ENCODE results near the gene DPP10.

Gene DPP10

DNA sequence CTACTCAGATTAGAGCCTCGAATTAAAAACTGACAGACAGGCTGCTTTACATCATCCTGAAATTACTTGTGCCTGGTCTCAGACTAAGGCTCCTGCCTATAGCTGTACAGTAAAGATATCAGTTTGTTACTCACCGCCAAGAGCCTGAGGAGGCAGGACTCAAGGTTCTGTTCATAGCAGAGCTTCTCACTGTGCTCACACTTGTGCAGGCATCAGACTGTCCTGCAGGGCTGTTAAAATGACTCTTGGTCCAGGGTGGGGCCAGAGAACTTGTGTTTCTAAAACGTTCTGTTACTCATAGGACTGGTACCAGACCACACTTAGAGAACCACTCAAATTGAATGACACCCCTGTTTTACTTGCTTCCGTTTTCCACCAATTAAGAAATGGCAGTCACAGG, 310.0 kb downstream of the DPP10 start:
- H3K4me3 ChIP-seq (ENCODE audit: low read depth, low read length) = no peak overlapping the region
- no peak for TF ChIP-seq CTCF (IDR thresholded peaks at IDR 0.05; ENCODE audit: low read depth, low read length, missing control alignments)
- no peak for DNase-seq (ENCODE audit: low read depth)

DNA sequence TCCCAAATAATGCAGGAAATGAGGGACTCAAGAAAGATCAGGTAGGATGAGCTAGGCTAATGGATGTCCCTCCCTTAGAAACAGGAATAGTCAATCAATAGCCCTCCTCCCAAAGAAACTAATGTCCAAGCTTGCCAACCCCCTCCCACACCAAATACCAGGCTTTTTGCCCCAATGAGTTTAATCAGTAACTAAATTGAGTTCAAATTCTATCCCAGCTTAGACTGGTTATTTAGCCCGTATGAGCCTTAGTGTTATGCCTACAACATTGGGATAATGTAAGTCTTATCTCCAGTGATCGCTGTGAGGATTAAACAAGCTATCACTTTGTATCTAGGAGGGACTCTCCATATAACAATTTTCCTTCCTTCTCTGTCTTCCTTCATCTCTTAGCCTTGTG, 310.7 kb downstream of the DPP10 start:
- TF ChIP-seq CTCF (IDR thresholded peaks at IDR 0.05; ENCODE audit: low read depth, low read length, missing control alignments) = no peak
- no peak for DNase-seq (ENCODE audit: low read depth)
- no peak overlapping the region for H3K4me3 ChIP-seq (ENCODE audit: low read depth, low read length)

- TF ChIP-seq CTCF (IDR thresholded peaks at IDR 0.05; ENCODE audit: low read depth, low read length, missing control alignments) = no peak
- no peak for DNase-seq (ENCODE audit: low read depth)
- no peak overlapping the region for H3K4me3 ChIP-seq (ENCODE audit: low read depth, low read length)
Observed at GRCh38 chr2:114754907-114755563, 312.6 kb downstream of the DPP10 start.

GRCh38 chr2:114762376-114762775, 319.9 kb downstream of the DPP10 start:
- TF ChIP-seq CTCF (IDR thresholded peaks at IDR 0.05; ENCODE audit: low read depth, low read length, missing control alignments) = no peak
- DNase-seq (ENCODE audit: low read depth) = no peak
- H3K4me3 ChIP-seq (ENCODE audit: low read depth, low read length) = no peak overlapping the region

DNA sequence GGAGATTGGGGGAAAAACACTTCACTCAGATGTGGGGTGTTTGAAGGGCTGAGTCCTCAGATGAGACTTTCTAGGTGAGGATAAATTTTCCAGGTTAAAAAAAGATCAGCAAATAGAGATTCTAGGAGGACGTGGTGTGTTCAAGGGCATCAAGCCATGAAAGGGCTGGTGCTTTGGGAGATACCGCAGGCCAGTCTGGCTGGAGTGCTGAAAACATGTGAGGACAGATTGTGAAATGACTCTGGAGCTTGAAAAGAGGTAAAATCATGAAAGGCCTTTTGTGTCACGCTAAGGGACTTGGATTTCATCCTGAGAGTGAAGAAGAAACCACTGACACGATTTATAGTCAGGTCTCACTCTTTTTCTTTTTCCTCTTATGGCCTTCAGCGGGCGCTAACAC, 320.5 kb downstream of the DPP10 start:
- no peak for TF ChIP-seq CTCF (IDR thresholded peaks at IDR 0.05; ENCODE audit: low read depth, low read length, missing control alignments)
- H3K4me3 ChIP-seq (ENCODE audit: low read depth, low read length) = no peak overlapping the region
- DNase-seq (ENCODE audit: low read depth) = no peak

DNA sequence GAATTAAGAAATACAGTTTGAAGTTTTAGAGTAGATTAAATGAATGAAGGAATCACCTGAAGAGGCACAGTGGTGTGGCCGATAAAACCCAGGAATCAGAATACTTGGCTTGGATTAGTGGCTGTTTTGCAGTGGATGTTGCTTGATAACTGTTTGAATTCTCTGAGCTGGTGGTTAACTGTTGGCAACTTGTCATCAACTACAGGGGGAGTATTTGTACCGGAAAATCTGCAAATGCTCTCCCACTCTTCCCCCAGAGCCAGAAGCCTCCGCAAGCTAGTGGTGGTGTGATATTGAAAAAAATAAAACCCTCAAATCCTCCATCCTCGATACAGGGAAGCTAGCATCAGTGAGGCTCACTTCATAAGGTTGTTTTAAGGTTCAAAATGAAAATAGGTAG, 326.7 kb downstream of the DPP10 start:
- no peak overlapping the region for H3K4me3 ChIP-seq (ENCODE audit: low read depth, low read length)
- DNase-seq (ENCODE audit: low read depth) = no peak
- no peak for TF ChIP-seq CTCF (IDR thresholded peaks at IDR 0.05; ENCODE audit: low read depth, low read length, missing control alignments)

DNA sequence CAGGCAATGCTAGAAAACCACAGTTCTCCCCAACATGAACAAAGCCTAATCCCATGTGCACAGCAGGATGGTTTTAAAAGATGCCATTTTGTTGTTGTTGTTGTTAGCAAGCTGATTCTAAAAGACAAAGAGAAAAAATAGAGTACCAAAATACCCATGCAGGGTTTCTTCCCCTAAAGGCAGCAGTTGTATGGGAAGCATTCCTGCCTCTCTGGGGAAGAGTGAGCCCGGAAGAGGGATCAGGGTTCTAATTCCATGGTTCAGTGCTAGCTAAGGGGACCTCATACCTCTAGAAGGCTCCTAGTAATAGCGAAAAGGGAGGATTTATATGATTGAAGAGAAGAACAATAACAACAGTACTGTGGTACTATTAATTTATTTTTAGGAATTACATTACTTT, 327.6 kb downstream of the DPP10 start:
- TF ChIP-seq CTCF (IDR thresholded peaks at IDR 0.05; ENCODE audit: low read depth, low read length, missing control alignments) = no peak
- no peak overlapping the region for H3K4me3 ChIP-seq (ENCODE audit: low read depth, low read length)
- DNase-seq (ENCODE audit: low read depth) = no peak
